ENCODE data around the gene ATF4.

Gene ATF4

GRCh38 chr22:39568278-39568981 lies 48.1 kb downstream of the ATF4 start:
- TF ChIP-seq CTCF (IDR thresholded peaks at IDR 0.05; ENCODE audit: low read depth, low read length), result no peak
- TF ChIP-seq MYC (IDR thresholded peaks at IDR 0.05; ENCODE audit: low read depth, low read length), result no peak
- no peak for TF ChIP-seq POLR2A (IDR thresholded peaks at IDR 0.05; ENCODE audit: extremely low read depth, insufficient read length)
- no peak for TF ChIP-seq MAX (IDR thresholded peaks at IDR 0.05; ENCODE audit: low read depth, low read length)
- no peak overlapping the region for H3K4me3 ChIP-seq (ENCODE audit: low read depth, low read length)
- no peak for DNase-seq (ENCODE audit: low read depth)

- H3K4me3 ChIP-seq (ENCODE audit: low read depth, low read length), result no peak overlapping the region
- TF ChIP-seq POLR2A (IDR thresholded peaks at IDR 0.05; ENCODE audit: extremely low read depth, insufficient read length), result no peak
- TF ChIP-seq MYC (IDR thresholded peaks at IDR 0.05; ENCODE audit: low read depth, low read length), result no peak
- no peak for TF ChIP-seq MAX (IDR thresholded peaks at IDR 0.05; ENCODE audit: low read depth, low read length)
- no peak for TF ChIP-seq CTCF (IDR thresholded peaks at IDR 0.05; ENCODE audit: low read depth, low read length)
- DNase-seq (ENCODE audit: low read depth), result no peak
Observed at GRCh38 chr22:39569066-39569465, 48.7 kb downstream of the ATF4 start.

GRCh38 chr22:39570226-39570625 lies 49.9 kb downstream of the ATF4 start:
- no peak for TF ChIP-seq POLR2A (IDR thresholded peaks at IDR 0.05; ENCODE audit: extremely low read depth, insufficient read length)
- no peak for TF ChIP-seq MYC (IDR thresholded peaks at IDR 0.05; ENCODE audit: low read depth, low read length)
- TF ChIP-seq CTCF (IDR thresholded peaks at IDR 0.05; ENCODE audit: low read depth, low read length), result no peak
- TF ChIP-seq MAX (IDR thresholded peaks at IDR 0.05; ENCODE audit: low read depth, low read length), result no peak
- H3K4me3 ChIP-seq (ENCODE audit: low read depth, low read length), result no peak overlapping the region
- DNase-seq (ENCODE audit: low read depth), result no peak

GRCh38 chr22:39570665-39571064 lies 50.3 kb downstream of the ATF4 start, which contains the start of gene CACNA1I:
Gene CACNA1I (plus strand): TSS chr22:39570753. CDS start chr22:39570753, 0 bp downstream.
- TF ChIP-seq POLR2A (IDR thresholded peaks at IDR 0.05; ENCODE audit: extremely low read depth, insufficient read length) (no peak), MAX (IDR thresholded peaks at IDR 0.05; ENCODE audit: low read depth, low read length) (no peak), MYC (IDR thresholded peaks at IDR 0.05; ENCODE audit: low read depth, low read length) (no peak), CTCF (IDR thresholded peaks at IDR 0.05; ENCODE audit: low read depth, low read length) (no peak)
- DNase-seq (ENCODE audit: low read depth), result no peak
- H3K4me3 ChIP-seq (ENCODE audit: low read depth, low read length), result no peak within 1 kb of the TSS

GRCh38 chr22:39571538-39571937 lies 51.2 kb downstream of the ATF4 start:
- DNase-seq (ENCODE audit: low read depth), result no peak
- TF ChIP-seq MAX (IDR thresholded peaks at IDR 0.05; ENCODE audit: low read depth, low read length) (no peak), CTCF (IDR thresholded peaks at IDR 0.05; ENCODE audit: low read depth, low read length) (no peak), MYC (IDR thresholded peaks at IDR 0.05; ENCODE audit: low read depth, low read length) (no peak), POLR2A (IDR thresholded peaks at IDR 0.05; ENCODE audit: extremely low read depth, insufficient read length) (no peak)
- H3K4me3 ChIP-seq (ENCODE audit: low read depth, low read length), result no peak overlapping the region

Measured in NB4 (cell line).